Activated CD4-positive, alpha-beta T cell treated with anti-CD3 and anti-CD28 coated beads for 36 hours (primary cell): ENCODE data around the gene DRG2. TPM values are rescaled to one million over a fixed set of nuclear protein-coding genes. Genes with fewer than 3 reads are reported as not detected.
A peak's percentile ranks its signal among the peaks of the same experiment; 100 is the strongest.

Source experiments
- ATAC-seq: fragments of 200-7000 bp; cut with Tn5 transposase; one replicate; pipeline ENCODE4 v1.10.0; 2021; ENCODE audit warnings: mild to moderate bottlenecking, moderate library complexity
- CTCF ChIA-PET: fragments of 350-600 bp; sonication (Branson Sonifier 250); formaldehyde crosslinking; loops from one replicate; lab custom pipeline; 2021; ENCODE audit warnings: antibody characterized with exemption; lab: Charles Lee
- POLR2A ChIA-PET: fragments of 350-600 bp; sonication (Branson Sonifier 250); formaldehyde crosslinking; loops from one replicate; lab custom pipeline; 2021; ENCODE audit warnings: antibody characterized with exemption, inconsistent platforms; lab: Charles Lee
- DNase-seq: peaks from one replicate; pipeline ENCODE4 v3.0.0-alpha.2; 2020
- H3K27ac Mint-ChIP-seq: one replicate; pipeline ENCODE4 v1.8.0; 2021; ENCODE audit warnings: mixed read lengths
- H3K27me3 Mint-ChIP-seq: one replicate; pipeline ENCODE4 v1.8.0; 2021; ENCODE audit warnings: mixed read lengths
- H3K36me3 Mint-ChIP-seq: one replicate; pipeline ENCODE4 v1.8.0; 2021; ENCODE audit warnings: low read depth, mixed read lengths
- H3K4me1 Mint-ChIP-seq: one replicate; pipeline ENCODE4 v1.8.0; 2021; ENCODE audit warnings: mixed read lengths
- H3K4me3 Mint-ChIP-seq: one replicate; pipeline ENCODE4 v1.8.0; 2021; ENCODE audit warnings: mild to moderate bottlenecking, moderate library complexity, mixed read lengths
- H3K9me3 Mint-ChIP-seq: one replicate; pipeline ENCODE4 v1.8.0; 2021; ENCODE audit warnings: low read depth, mixed read lengths
- intact Hi-C, 2 experiments: fragments of 100-400 bp; cut with DNase I in 1 of 2; cut with micrococcal nuclease in 1 of 2; formaldehyde crosslinking; loops; one replicate each; pipeline versions ENCODE4 v1.14.2 to v1.15.1; 2022 to 2024; cut with DNase I, micrococcal nuclease
- total RNA-seq, 2 experiments: library from RNA; stranded (reverse); gene quantifications; one replicate each; pipeline ENCODE4 v1.2.3, GENCODE V29; 2021

The DRG2 gene
- total RNA-seq, 2 experiments from 2014 or later = 42.5 to 45.6 TPM

DNA sequence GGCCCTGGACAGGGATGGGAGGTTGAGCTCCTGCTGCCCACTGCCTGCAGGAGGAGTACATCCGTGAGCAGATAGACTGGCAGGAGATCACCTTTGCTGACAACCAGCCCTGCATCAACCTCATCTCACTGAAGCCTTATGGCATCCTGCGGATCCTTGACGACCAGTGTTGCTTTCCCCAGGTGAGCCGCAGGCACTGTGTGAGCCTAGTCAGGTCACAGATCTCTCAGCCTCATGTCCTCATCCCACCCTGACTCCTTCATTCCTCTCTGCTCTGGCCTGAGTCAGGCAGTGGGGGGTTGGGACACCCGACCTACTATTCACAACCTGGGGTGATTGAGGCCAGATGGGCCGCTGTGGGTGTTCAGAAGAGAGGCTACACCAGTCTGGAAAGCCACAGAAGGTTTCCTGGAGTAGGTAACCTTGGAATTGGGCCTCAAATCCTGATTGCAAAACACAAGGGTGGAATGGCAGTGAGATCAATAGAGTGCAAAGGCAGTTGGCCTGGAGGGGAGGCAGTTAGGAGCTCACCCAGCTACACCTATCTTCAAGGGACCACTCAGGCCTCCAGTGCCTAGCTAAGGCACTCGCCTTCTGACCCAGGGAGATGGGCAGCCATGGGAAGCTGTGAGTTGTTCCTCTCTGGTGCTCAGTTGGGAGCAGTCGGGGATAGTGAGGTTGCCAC lies 50.5 kb downstream of the DRG2 start:
- H3K4me1 Mint-ChIP-seq = no peaks in the 10 kb centered on the region
- ATAC-seq (no peak), DNase-seq (no peak)
- H3K4me3 Mint-ChIP-seq = no peak overlapping the region
- H3K27me3 Mint-ChIP-seq = no peaks in the 10 kb centered on the region
- ChIA-PET CTCF (interaction anchor here (0.7 to 1.1 kb wide), 4 partner anchors 9 to 207 kb away, joined by 3 to 4 read pairs (median 3); no protein-coding TSS in a partner anchor), POLR2A (no interaction called here)
- intact Hi-C loops = no loop called here
- H3K27ac Mint-ChIP-seq = no peak overlapping the region
- H3K9me3 Mint-ChIP-seq = no peaks in the 10 kb centered on the region
- H3K36me3 Mint-ChIP-seq = no peaks in the 10 kb centered on the region

GRCh38 chr17:18139092-18139491 lies 51.3 kb downstream of the DRG2 start:
- H3K4me3 Mint-ChIP-seq = no peak overlapping the region
- no peaks in the 10 kb centered on the region for H3K36me3 Mint-ChIP-seq
- H3K27me3 Mint-ChIP-seq = no peaks in the 10 kb centered on the region
- H3K9me3 Mint-ChIP-seq = no peaks in the 10 kb centered on the region
- ATAC-seq (no peak), DNase-seq (no peak)
- ChIA-PET CTCF (interaction anchor here (0.7 to 1.1 kb wide), 2 partner anchors 10 to 31 kb away, joined by 3 read pairs; no protein-coding TSS in a partner anchor), POLR2A (no interaction called here)
- intact Hi-C loops = no loop called here
- no peak overlapping the region for H3K27ac Mint-ChIP-seq
- no peaks in the 10 kb centered on the region for H3K4me1 Mint-ChIP-seq

DNA sequence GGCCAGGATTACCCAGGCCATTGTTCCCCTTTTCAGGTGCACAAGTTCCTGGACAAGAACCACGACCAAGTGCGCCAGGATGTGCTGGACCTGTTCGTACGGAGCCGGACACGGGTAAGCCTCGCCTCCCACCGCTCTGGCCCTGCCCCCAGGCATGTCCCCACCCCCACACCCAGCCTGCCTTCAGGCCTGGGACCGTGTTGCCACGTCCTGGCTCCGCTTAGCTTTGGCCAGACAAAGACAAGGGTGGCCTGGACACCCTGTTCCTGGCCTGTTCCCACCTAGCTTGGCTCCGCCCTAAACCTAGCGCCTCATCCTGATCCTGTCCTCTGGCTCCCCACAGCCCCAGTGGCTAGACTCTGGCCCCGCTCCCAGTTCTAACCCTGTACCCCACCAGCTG lies 51.8 kb downstream of the DRG2 start:
- no peak for ATAC-seq
- CTCF ChIA-PET = interaction anchor here (0.6 to 1.8 kb wide), 4 partner anchors 14 to 137 kb away, joined by 3 to 6 read pairs (median 3); no protein-coding TSS in a partner anchor
- Mint-ChIP-seq H3K27ac (no peak overlapping the region), H3K4me3 (no peak overlapping the region), H3K4me1 (no peaks in the 10 kb centered on the region), H3K36me3 (no peaks in the 10 kb centered on the region), H3K9me3 (no peaks in the 10 kb centered on the region), H3K27me3 (no peaks in the 10 kb centered on the region)
- intact Hi-C loops = no loop called here
- DNase-seq = no peak
- POLR2A ChIA-PET = no interaction called here

- ChIA-PET POLR2A (no interaction called here), CTCF (interaction anchor here (0.6 to 2.8 kb wide), 6 partner anchors 11 to 137 kb away, joined by 3 to 23 read pairs (median 4); no protein-coding TSS in a partner anchor)
- Mint-ChIP-seq H3K36me3 (no peaks in the 10 kb centered on the region), H3K27ac (no peak overlapping the region), H3K27me3 (no peaks in the 10 kb centered on the region), H3K4me3 (no peak overlapping the region), H3K4me1 (no peaks in the 10 kb centered on the region), H3K9me3 (no peaks in the 10 kb centered on the region)
- ATAC-seq = no peak
- no peak for DNase-seq
- intact Hi-C loops = loop anchor here in 1 of 2 experiments (2.0 kb wide), 2 partner anchors 43 to 77 kb away; partner anchors contain the start of gene ALKBH5
Observed at GRCh38 chr17:18139949-18140348, 52.2 kb downstream of the DRG2 start.

DNA sequence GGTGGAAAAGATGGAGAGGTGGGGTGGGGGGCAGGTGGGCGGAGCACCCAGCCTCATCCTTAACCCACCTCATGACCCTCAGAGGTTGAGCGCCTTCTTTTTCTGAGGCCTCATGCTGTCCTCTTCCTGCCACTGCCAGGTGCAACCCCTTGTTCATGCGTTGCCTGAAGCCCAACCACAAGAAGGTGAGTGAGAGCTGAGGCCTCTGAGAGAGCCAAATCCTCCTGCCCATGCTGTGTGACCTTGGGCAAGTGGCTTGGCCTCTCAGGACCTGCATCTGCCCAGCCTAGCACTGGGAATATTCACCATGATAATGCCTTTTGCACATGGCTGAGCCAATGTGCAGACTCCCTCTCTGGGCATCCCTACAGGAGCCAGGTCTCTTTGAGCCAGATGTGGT lies 52.9 kb downstream of the DRG2 start:
- H3K4me1 Mint-ChIP-seq = no peaks in the 10 kb centered on the region
- POLR2A ChIA-PET = interaction anchor here (0.5 to 0.6 kb wide), 2 partner anchors 30 to 63 kb away, joined by 3 to 9 read pairs; no protein-coding TSS in a partner anchor
- CTCF ChIA-PET = interaction anchor here (0.9 to 2.8 kb wide), 6 partner anchors 12 to 92 kb away, joined by 4 to 23 read pairs (median 4); no protein-coding TSS in a partner anchor
- H3K9me3 Mint-ChIP-seq = no peaks in the 10 kb centered on the region
- H3K27me3 Mint-ChIP-seq = no peaks in the 10 kb centered on the region
- no peaks in the 10 kb centered on the region for H3K36me3 Mint-ChIP-seq
- H3K4me3 Mint-ChIP-seq = no peak overlapping the region
- no peak overlapping the region for H3K27ac Mint-ChIP-seq
- ATAC-seq = no peak
- DNase-seq = no peak
- intact Hi-C loops = loop anchor here (1.0 to 2.0 kb wide), 6 partner anchors 42 to 77 kb away; partner anchors contain the start of gene ALKBH5 (in 2 of the 2)

DNA sequence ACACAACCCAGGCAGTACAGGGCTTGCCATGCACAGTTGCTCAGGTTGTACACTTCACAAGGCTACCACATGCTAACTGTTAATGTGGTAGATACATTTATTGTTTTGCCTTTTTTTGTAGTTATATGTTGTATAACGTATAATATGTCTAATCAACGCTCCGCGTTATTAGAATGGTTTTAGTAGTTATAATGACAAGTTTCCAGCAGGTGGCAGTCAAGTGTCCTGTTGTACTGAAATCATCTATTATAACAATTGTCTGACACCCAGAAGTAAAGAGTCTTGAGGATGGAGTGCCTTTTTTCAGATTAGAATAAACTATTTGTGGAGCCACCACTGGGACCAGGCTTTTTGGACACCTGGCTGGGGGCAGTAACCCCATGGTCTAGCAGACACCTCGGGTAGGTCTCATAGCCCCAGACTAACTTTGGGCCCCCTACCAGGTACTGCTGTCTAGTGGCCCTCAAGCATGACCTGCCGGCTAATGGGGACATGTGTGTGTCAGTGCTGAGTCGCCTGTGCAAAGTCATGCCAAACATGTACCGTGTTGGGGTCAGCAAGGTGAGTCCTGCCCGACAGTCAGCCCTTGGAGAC lies 53.6 kb downstream of the DRG2 start:
- H3K27ac Mint-ChIP-seq = no peak overlapping the region
- H3K4me1 Mint-ChIP-seq = no peaks in the 10 kb centered on the region
- ChIA-PET POLR2A (interaction anchor here (0.5 to 0.6 kb wide), 2 partner anchors 29 to 62 kb away, joined by 3 to 9 read pairs; no protein-coding TSS in a partner anchor), CTCF (interaction anchor here (0.7 to 2.8 kb wide), 9 partner anchors 10 to 92 kb away, joined by 3 to 23 read pairs (median 5); no protein-coding TSS in a partner anchor)
- peak; percentile 52 for DNase-seq
- H3K36me3 Mint-ChIP-seq = no peaks in the 10 kb centered on the region
- no peaks in the 10 kb centered on the region for H3K9me3 Mint-ChIP-seq
- no peak overlapping the region for H3K4me3 Mint-ChIP-seq
- peak; percentile 68 for ATAC-seq
- intact Hi-C loops = loop anchor here (1.0 to 2.0 kb wide), 6 partner anchors 41 to 76 kb away; partner anchors contain the start of gene ALKBH5 (in 2 of the 2)
- H3K27me3 Mint-ChIP-seq = no peaks in the 10 kb centered on the region

DNA sequence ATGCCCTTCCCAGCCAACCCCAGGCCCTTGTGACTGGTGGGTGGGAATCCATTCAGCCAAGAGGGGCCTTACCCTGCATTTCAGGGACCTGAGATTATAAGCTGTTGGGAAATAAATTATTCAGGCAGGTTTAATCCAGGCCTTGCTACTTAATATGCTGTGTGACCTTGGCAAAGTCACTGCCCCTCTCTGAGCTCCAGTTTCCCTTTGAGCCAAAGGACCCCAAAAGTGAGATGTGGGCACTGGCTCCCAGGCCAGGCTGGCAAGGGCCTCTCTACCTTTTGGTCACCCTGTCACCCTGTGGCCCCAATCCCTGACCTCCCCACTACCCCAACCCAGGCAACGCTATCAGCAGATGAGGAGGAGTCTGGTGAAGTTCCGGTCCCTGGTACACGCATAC lies 54.7 kb downstream of the DRG2 start:
- no peak for ATAC-seq
- Mint-ChIP-seq H3K9me3 (no peaks in the 10 kb centered on the region), H3K36me3 (no peaks in the 10 kb centered on the region), H3K4me1 (no peaks in the 10 kb centered on the region), H3K27me3 (no peaks in the 10 kb centered on the region), H3K27ac (no peak overlapping the region), H3K4me3 (no peak overlapping the region)
- DNase-seq = no peak
- ChIA-PET POLR2A (no interaction called here), CTCF (interaction anchor here (0.7 to 2.8 kb wide), 8 partner anchors 9 to 391 kb away, joined by 3 to 23 read pairs (median 4); no protein-coding TSS in a partner anchor)
- intact Hi-C loops = no loop called here

- DNase-seq = peak; percentile 39
Observed at GRCh38 chr17:18143044-18143936, 55.5 kb downstream of the DRG2 start.

GRCh38 chr17:18144261-18144660 lies 56.5 kb downstream of the DRG2 start:
- H3K4me1 Mint-ChIP-seq = no peaks in the 10 kb centered on the region
- DNase-seq = no peak
- ChIA-PET CTCF (interaction anchor here (0.9 kb wide), 1 partner anchor 61 kb away, joined by 5 read pairs; no protein-coding TSS in a partner anchor), POLR2A (no interaction called here)
- ATAC-seq = no peak
- no peaks in the 10 kb centered on the region for H3K9me3 Mint-ChIP-seq
- H3K27me3 Mint-ChIP-seq = no peaks in the 10 kb centered on the region
- intact Hi-C loops = no loop called here
- no peaks in the 10 kb centered on the region for H3K36me3 Mint-ChIP-seq
- no peak overlapping the region for H3K4me3 Mint-ChIP-seq
- no peak overlapping the region for H3K27ac Mint-ChIP-seq

More at GRCh38 chr17:18143044-18143936, 55.5 kb downstream of the DRG2 start:
- no peak overlapping the region for H3K27ac Mint-ChIP-seq
- CTCF ChIA-PET = interaction anchor here (0.7 to 2.8 kb wide), 6 partner anchors 13 to 392 kb away, joined by 3 to 23 read pairs (median 4); no protein-coding TSS in a partner anchor
- POLR2A ChIA-PET = no interaction called here
- H3K4me3 Mint-ChIP-seq = no peak overlapping the region
- H3K27me3 Mint-ChIP-seq = no peaks in the 10 kb centered on the region
- no peaks in the 10 kb centered on the region for H3K36me3 Mint-ChIP-seq
- intact Hi-C loops = no loop called here
- H3K4me1 Mint-ChIP-seq = no peaks in the 10 kb centered on the region
- ATAC-seq = peak; percentile 54
- no peaks in the 10 kb centered on the region for H3K9me3 Mint-ChIP-seq

- ChIA-PET CTCF (interaction anchor here (0.5 kb wide), 1 partner anchor 37 kb away, joined by 3 read pairs; no protein-coding TSS in a partner anchor), POLR2A (no interaction called here)
- DNase-seq (no peak), ATAC-seq (no peak)
- H3K36me3 Mint-ChIP-seq = no peaks in the 10 kb centered on the region
- intact Hi-C loops = no loop called here
- no peaks in the 10 kb centered on the region for H3K4me1 Mint-ChIP-seq
- H3K9me3 Mint-ChIP-seq = no peaks in the 10 kb centered on the region
- no peaks in the 10 kb centered on the region for H3K27me3 Mint-ChIP-seq
- no peak overlapping the region for H3K4me3 Mint-ChIP-seq
- H3K27ac Mint-ChIP-seq = peak overlapping the region; percentile 21
Observed at GRCh38 chr17:18144855-18145254, 57.1 kb downstream of the DRG2 start.
